MCF 10A (cell line): Measurements from ENCODE around the gene CNST. TPM values are rescaled to one million over a fixed set of nuclear protein-coding genes. Genes with fewer than 3 reads are reported as not detected.

Source experiments
- BruUV-seq: library from RNA; stranded (reverse); fragments of 400-500 nt; replicated peaks from 2 replicates; lab custom pipeline; 2021; lab: Mats Ljungman, UMichigan
- CTCF ChIA-PET: fragments of 300-600 bp; sonication (Branson Sonifier 250); formaldehyde crosslinking; extraction: SDS; loops from one replicate; lab custom pipeline; 2021; ENCODE audit warnings: antibody characterized with exemption, inconsistent platforms; lab: Yijun Ruan, JAX
- POLR2A ChIA-PET: fragments of 300-600, 350-650 bp; sonication (Branson Sonifier 250); formaldehyde crosslinking; extraction: SDS; loops from one replicate; lab custom pipeline; 2020; ENCODE audit warnings: antibody characterized with exemption, inconsistent platforms; lab: Yijun Ruan, JAX
- DNase-seq: peaks from one replicate; pipeline ENCODE4 v3.0.0-alpha.2; 2018; ENCODE audit not compliant: unreplicated experiment
- H3K27ac Mint-ChIP-seq: one replicate; pipeline ENCODE4 v1.8.0; 2022; ENCODE audit warnings: mild to moderate bottlenecking, low read depth, mixed read lengths; ENCODE audit not compliant: unreplicated experiment
- H3K27me3 Mint-ChIP-seq: one replicate; pipeline ENCODE4 v1.8.0; 2022; ENCODE audit warnings: mixed read lengths; ENCODE audit not compliant: insufficient read depth, unreplicated experiment
- H3K36me3 Mint-ChIP-seq: one replicate; pipeline ENCODE4 v1.8.0; 2022; ENCODE audit warnings: mild to moderate bottlenecking, moderate library complexity, mixed read lengths; ENCODE audit not compliant: insufficient read depth, unreplicated experiment
- H3K4me1 Mint-ChIP-seq: one replicate; pipeline ENCODE4 v1.8.0; 2022; ENCODE audit warnings: mixed read lengths; ENCODE audit not compliant: insufficient read depth, unreplicated experiment
- H3K4me3 Mint-ChIP-seq: one replicate; pipeline ENCODE4 v1.8.0; 2022; ENCODE audit warnings: mild to moderate bottlenecking, moderate library complexity, mixed read lengths; ENCODE audit not compliant: unreplicated experiment
- H3K9me3 Mint-ChIP-seq: one replicate; pipeline ENCODE4 v1.8.0; 2022; ENCODE audit warnings: mixed read lengths; ENCODE audit not compliant: unreplicated experiment
- intact Hi-C: fragments of 100-400 bp; cut with micrococcal nuclease; formaldehyde crosslinking; loops from 2 replicates; pipeline ENCODE4 v1.14.1; 2022
- total RNA-seq: library from RNA; stranded (reverse); gene quantifications from 2 replicates; pipeline ENCODE4 v1.2.3, GENCODE V29; 2022
- TF ChIP-seq, protein P1 (sequence below): fragments of 200-600 bp; IDR thresholded peaks from one replicate; pipeline ENCODE4 v1.8.0; 2022; ENCODE audit warnings: antibody characterized with exemption, mild to moderate bottlenecking; ENCODE audit not compliant: unreplicated experiment

Gene CNST
- total RNA-seq, 1 experiment from 2014 or later = 48.3 TPM

DNA sequence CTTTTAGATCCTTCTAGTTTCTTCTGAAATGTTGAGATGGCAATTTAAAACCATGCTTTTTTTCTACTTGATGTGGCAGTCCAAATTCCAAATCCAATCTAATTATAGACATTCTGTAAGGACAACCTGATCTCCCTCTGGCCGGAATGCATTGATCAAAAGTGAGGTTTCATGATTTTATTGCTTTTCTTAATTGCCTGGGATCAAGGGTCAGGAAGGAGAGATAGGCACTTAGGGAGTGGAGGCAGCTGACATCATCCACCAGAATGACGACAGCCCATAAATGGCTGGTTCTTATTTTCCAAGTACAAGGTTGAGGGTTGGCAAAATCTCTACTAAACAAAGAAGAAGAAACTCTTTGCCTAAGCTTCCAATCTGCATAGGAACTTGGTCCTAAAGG lies 111.6 kb downstream of the CNST start:
- H3K4me1 Mint-ChIP-seq = no peaks in the 10 kb centered on the region
- no peaks in the 10 kb centered on the region for H3K9me3 Mint-ChIP-seq
- ChIA-PET CTCF (interaction anchor here (4.3 to 5.1 kb wide), 2 partner anchors 12 to 76 kb away, joined by 22 to 33 read pairs; no protein-coding TSS in a partner anchor), POLR2A (interaction anchor here (1.5 kb wide), 1 partner anchor 11 kb away, joined by 3 read pairs; no protein-coding TSS in a partner anchor)
- H3K27ac Mint-ChIP-seq = no peak overlapping the region
- no peaks in the 10 kb centered on the region for H3K27me3 Mint-ChIP-seq
- TF ChIP-seq, protein P1, sequence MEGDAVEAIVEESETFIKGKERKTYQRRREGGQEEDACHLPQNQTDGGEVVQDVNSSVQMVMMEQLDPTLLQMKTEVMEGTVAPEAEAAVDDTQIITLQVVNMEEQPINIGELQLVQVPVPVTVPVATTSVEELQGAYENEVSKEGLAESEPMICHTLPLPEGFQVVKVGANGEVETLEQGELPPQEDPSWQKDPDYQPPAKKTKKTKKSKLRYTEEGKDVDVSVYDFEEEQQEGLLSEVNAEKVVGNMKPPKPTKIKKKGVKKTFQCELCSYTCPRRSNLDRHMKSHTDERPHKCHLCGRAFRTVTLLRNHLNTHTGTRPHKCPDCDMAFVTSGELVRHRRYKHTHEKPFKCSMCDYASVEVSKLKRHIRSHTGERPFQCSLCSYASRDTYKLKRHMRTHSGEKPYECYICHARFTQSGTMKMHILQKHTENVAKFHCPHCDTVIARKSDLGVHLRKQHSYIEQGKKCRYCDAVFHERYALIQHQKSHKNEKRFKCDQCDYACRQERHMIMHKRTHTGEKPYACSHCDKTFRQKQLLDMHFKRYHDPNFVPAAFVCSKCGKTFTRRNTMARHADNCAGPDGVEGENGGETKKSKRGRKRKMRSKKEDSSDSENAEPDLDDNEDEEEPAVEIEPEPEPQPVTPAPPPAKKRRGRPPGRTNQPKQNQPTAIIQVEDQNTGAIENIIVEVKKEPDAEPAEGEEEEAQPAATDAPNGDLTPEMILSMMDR = no peak
- H3K36me3 Mint-ChIP-seq = no peaks in the 10 kb centered on the region
- no peak for DNase-seq
- intact Hi-C loops = no loop called here
- no peak overlapping the region for H3K4me3 Mint-ChIP-seq
- BruUV-seq = no TSS peak

DNA sequence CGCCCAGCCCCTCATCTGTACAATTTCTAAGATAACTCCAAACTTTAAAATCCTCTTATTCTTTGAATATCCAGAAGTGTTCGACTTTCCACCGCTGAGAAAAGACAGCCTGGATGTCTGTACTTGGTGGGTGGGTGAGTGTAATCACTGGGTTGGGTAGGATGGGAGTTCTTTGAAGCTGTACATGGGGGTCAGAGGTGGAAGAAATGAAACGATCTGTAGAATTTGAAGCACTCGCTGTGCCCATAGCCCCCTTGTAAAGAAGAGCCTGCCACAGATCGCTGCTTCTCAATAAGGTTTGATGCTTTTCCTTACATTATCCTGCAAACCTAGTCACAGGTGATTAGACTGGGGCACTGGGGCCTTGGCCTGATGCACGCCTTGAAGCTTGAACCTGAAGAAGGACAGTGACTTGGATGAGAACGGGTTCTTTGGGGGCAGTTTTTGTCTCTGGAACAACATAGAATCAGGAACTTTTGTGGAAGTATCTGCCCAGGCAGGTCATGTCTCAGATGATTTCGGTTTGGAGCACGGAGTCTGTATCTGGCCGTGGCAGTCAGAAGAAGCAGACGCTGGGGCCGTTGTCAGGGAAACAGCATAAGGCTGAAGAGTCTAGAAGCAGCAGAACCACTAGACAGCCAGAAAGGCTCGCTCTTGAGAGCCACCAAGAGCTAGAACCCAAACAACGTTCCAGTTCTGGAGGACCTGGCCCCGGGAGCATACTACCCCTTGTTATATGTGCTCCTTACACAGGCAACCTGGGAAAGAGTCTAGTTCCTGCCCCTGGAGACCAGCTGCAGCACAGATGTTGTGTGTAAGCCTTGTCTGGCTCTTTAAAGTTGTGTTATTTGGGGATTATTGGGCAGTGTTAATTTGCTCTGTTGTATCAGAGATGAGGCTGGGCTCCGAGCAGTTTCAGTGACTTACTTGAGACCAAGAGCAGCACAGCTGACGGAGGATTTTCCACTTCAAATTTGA lies 112.8 kb downstream of the CNST start:
- intact Hi-C loops = no loop called here
- TF ChIP-seq, protein P1 = no peak
- ChIA-PET POLR2A (no interaction called here), CTCF (interaction anchor here (0.6 to 5.1 kb wide), 4 partner anchors 11 to 88 kb away, joined by 4 to 41 read pairs (median 18); no protein-coding TSS in a partner anchor)
- DNase-seq = no peak
- BruUV-seq = no TSS peak
- Mint-ChIP-seq H3K27ac (no peak overlapping the region), H3K4me1 (no peaks in the 10 kb centered on the region), H3K4me3 (no peak overlapping the region), H3K36me3 (no peaks in the 10 kb centered on the region), H3K27me3 (no peaks in the 10 kb centered on the region), H3K9me3 (no peaks in the 10 kb centered on the region)

DNA sequence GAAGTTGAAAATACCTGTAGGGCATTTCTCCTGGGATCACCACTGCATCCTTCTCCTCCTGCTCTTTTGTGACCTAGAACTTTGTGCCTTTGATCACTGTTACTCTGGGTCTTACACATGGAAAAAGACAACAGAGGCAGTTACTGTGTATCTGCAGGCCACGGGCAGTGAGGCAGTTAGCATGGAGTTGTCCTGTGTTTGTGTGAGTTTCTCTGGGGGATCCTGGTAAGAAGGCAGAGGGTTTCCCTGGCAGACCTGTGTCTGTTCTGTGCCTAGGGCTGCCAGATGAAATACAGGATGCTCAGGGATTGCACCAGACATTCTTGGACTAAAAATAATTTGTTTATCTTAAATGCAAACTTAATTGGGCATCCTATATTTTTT lies 113.5 kb downstream of the CNST start:
- ChIA-PET POLR2A (interaction anchor here (0.9 kb wide), 1 partner anchor 86 kb away, joined by 5 read pairs; no protein-coding TSS in a partner anchor), CTCF (interaction anchor here (1.5 to 3.6 kb wide), 2 partner anchors 10 to 16 kb away, joined by 4 to 41 read pairs; no protein-coding TSS in a partner anchor)
- Mint-ChIP-seq H3K9me3 (no peaks in the 10 kb centered on the region), H3K27ac (no peak overlapping the region), H3K27me3 (no peaks in the 10 kb centered on the region), H3K36me3 (no peaks in the 10 kb centered on the region), H3K4me3 (no peak overlapping the region), H3K4me1 (no peaks in the 10 kb centered on the region)
- BruUV-seq = no TSS peak
- intact Hi-C loops = no loop called here
- TF ChIP-seq, protein P1 = no peak
- DNase-seq = no peak

DNA sequence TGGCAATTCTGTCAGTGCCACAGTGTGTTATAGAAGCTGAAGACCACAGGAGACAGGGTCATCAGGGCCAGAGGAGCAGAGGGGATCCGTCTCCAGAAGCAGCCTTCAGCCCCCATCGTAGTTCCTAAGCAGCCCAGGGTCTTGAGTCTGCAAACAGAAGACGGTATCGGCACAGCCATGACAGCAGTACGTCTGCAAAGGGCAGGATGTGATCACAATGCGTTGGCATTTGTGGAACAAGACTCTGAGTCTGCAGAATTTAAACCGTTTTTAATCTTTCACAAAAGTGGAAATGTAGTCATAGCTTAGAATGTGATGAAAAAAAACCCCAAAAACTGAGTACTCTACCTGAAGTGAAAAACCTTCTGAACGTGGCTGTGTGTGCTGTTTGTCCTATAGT lies 113.9 kb downstream of the CNST start:
- Mint-ChIP-seq H3K27me3 (no peaks in the 10 kb centered on the region), H3K4me3 (no peak overlapping the region)

More for the DNA sequence above, 113.9 kb downstream of the CNST start:
- POLR2A ChIA-PET = interaction anchor here (0.6 to 0.9 kb wide), 3 partner anchors 11 to 86 kb away, joined by 3 to 5 read pairs (median 3); no protein-coding TSS in a partner anchor
- CTCF ChIA-PET = interaction anchor here (1.5 to 3.6 kb wide), 3 partner anchors 10 to 74 kb away, joined by 4 to 41 read pairs (median 19); no protein-coding TSS in a partner anchor
- intact Hi-C loops = no loop called here
- TF ChIP-seq, protein P1 = no peak
- no peaks in the 10 kb centered on the region for H3K36me3 Mint-ChIP-seq
- H3K27ac Mint-ChIP-seq = no peak overlapping the region
- no peak for DNase-seq
- H3K4me1 Mint-ChIP-seq = no peaks in the 10 kb centered on the region
- no TSS peak for BruUV-seq
- H3K9me3 Mint-ChIP-seq = no peaks in the 10 kb centered on the region
